ENCODE measurements around the gene ZNF384. TPM values are rescaled to one million over a fixed set of nuclear protein-coding genes. Genes with fewer than 3 reads are reported as not detected.
A peak's percentile ranks its signal among the peaks of the same experiment; 100 is the strongest.

Gene ZNF384
- total and polyA plus RNA-seq, 7 experiments from 2014 or later: 23.8 to 98.2 (median 64.5) TPM

DNA sequence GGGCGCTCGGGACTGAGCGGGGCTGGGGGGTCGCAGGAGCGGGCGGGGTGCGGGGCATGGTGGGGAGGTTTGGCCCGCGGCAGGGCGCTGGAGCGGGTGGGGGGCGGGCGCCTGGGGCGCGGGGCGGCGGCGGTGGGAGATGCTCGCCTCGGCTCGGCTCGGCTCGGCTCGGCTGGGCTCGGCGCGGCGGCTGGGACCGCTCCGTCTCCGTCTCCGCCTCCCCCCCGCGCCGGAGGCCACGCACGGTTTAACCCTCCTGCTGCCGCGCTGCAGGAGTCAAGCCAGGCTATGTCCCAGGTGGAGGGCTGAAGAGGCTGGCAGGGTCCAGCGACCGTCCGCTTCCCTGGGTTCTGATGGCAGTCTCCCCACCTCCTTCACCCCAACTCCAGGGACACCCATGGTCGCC is 11.5 kb upstream of the ZNF384 start, which contains the start of gene PIANP:
TSS of gene PIANP (minus strand) at position 170 of the 406 bp plus-strand sequence. CDS start 2,754 bp downstream, outside the sequence.
- DNase-seq (peak; percentile 38 to 72 (median 63)), ATAC-seq (peak; percentile 88)
- Histone ChIP-seq H3K27ac (ENCODE audit: low read depth, low read length) (peak within 1 kb of the TSS; percentile 25), H3K9me3 (ENCODE audit: control insufficient read depth in 2 of 3, low read length in 3 of 3) (no peaks in the 10 kb centered on the region), H3K4me3 (ENCODE audit: low read length) (peak within 1 kb of the TSS; percentile 62), H3K36me3 (ENCODE audit: control insufficient read depth in 2 of 3, insufficient read depth in 3 of 3, low read length in 3 of 3) (no peaks in the 10 kb centered on the region), H3K4me1 (ENCODE audit: control insufficient read depth in 2 of 2, insufficient read depth in 2 of 2, low read length in 2 of 2) (peaks cover 5 to 8% of the 10 kb centered on the region in 2 donors), H3K27me3 (ENCODE audit: control insufficient read depth in 2 of 2, insufficient read depth in 2 of 2, low read length in 2 of 2) (peaks cover 0 to 6% of the 10 kb centered on the region in 2 donors)
- Mint-ChIP-seq H3K9me3 (peaks cover 0 to 5% (median 0%) of the 10 kb centered on the region in 11 donors), H3K4me3 (peak within 1 kb of the TSS; percentile 67 to 92 (median 81)), H3K36me3 (peaks cover 0 to 2% (median 0%) of the 10 kb centered on the region in 5 donors), H3K27ac (peak within 1 kb of the TSS in 6 of 9 donors; percentile 7 to 87 (median 68)), H3K4me1 (peaks cover 13 to 39% (median 25%) of the 10 kb centered on the region in 7 donors), H3K27me3 (peaks cover 5 to 72% (median 51%) of the 10 kb centered on the region in 5 donors)
- ChIA-PET CTCF (no interaction called here), POLR2A (interaction anchor here (1.0 to 2.1 kb wide), 2 partner anchors 9 to 11 kb away, joined by 3 to 16 read pairs; partner anchors contain the start of gene ZNF384)
- intact Hi-C loops (cut with micrococcal nuclease): loop anchor here in 1 of 2 donors (1.0 kb wide), 3 partner anchors 11 to 191 kb away; partner anchors contain the start of genes COPS7A and ZNF384

DNA sequence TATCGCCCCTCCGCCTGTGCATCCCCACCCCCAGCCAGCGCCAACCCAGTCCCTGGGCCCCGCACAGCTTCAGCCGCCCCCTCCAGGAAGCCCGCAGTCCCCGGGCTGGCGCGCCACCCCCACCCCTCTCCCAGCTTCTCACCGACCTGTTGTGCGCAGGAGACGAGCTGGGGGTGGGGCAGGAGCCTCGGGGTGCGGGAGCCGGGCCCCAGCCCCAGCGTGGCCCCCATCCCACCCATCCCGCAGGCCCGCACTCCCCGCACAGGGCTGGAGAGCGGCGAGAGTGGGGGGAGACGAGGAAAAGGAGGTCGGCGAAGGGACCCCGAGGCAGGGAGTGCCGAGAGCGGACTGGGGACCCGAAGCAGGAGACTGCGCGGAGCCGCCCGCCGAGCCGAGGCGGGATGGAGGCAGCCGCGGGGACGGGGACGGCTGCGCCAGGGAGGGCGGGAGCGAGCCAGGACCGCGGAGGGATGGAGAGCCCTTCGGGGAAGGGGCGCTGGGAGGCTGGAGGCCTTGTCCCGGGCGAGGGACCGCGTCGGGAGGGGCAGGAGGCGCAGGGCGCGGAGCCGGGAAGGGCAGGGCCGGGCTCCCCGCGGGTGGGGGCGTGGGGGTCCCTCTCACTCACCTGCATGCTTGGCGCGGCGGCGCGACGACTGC is 10.9 kb upstream of the ZNF384 start:
- H3K9me3 ChIP-seq (ENCODE audit: control insufficient read depth in 2 of 3, low read length in 3 of 3): no peaks in the 10 kb centered on the region
- H3K4me1 Mint-ChIP-seq: peaks cover 13 to 39% (median 25%) of the 10 kb centered on the region in 7 donors
- peaks cover 5 to 8% of the 10 kb centered on the region in 2 donors for H3K4me1 ChIP-seq (ENCODE audit: control insufficient read depth in 2 of 2, insufficient read depth in 2 of 2, low read length in 2 of 2)
- POLR2A ChIA-PET: interaction anchor here (0.6 to 2.8 kb wide), 5 partner anchors 10 to 272 kb away, joined by 3 to 16 read pairs (median 5); partner anchors contain the start of genes COPS7A, MLF2, NOP2 and ZNF384
- CTCF ChIA-PET: interaction anchor here (0.9 kb wide), 1 partner anchor 24 kb away, joined by 3 read pairs; the partner anchor contains the start of gene COPS7A
- peak overlapping the region; percentile 67 to 92 (median 76) for H3K4me3 Mint-ChIP-seq
- H3K27ac ChIP-seq (ENCODE audit: low read depth, low read length): peak overlapping the region; percentile 25
- H3K27ac Mint-ChIP-seq: peak overlapping the region in 3 of 9 donors; percentile 70 to 87 (median 86)
- H3K27me3 Mint-ChIP-seq: peaks cover 5 to 70% (median 46%) of the 10 kb centered on the region in 5 donors
- H3K4me3 ChIP-seq (ENCODE audit: low read length): peak overlapping the region; percentile 37
- peaks cover 0 to 5% (median 0%) of the 10 kb centered on the region in 11 donors for H3K9me3 Mint-ChIP-seq
- peaks cover 0 to 6% of the 10 kb centered on the region in 2 donors for H3K27me3 ChIP-seq (ENCODE audit: control insufficient read depth in 2 of 2, insufficient read depth in 2 of 2, low read length in 2 of 2)
- H3K36me3 Mint-ChIP-seq: peaks cover 0 to 2% (median 0%) of the 10 kb centered on the region in 5 donors
- intact Hi-C loops (cut with micrococcal nuclease): loop anchor here in 1 of 2 donors (1.0 kb wide), 3 partner anchors 11 to 191 kb away; partner anchors contain the start of genes COPS7A and ZNF384
- no peaks in the 10 kb centered on the region for H3K36me3 ChIP-seq (ENCODE audit: control insufficient read depth in 2 of 3, insufficient read depth in 3 of 3, low read length in 3 of 3)
- DNase-seq (peak in 2 of 9 donors; percentile 15 to 28), ATAC-seq (peak; percentile 49)

DNA sequence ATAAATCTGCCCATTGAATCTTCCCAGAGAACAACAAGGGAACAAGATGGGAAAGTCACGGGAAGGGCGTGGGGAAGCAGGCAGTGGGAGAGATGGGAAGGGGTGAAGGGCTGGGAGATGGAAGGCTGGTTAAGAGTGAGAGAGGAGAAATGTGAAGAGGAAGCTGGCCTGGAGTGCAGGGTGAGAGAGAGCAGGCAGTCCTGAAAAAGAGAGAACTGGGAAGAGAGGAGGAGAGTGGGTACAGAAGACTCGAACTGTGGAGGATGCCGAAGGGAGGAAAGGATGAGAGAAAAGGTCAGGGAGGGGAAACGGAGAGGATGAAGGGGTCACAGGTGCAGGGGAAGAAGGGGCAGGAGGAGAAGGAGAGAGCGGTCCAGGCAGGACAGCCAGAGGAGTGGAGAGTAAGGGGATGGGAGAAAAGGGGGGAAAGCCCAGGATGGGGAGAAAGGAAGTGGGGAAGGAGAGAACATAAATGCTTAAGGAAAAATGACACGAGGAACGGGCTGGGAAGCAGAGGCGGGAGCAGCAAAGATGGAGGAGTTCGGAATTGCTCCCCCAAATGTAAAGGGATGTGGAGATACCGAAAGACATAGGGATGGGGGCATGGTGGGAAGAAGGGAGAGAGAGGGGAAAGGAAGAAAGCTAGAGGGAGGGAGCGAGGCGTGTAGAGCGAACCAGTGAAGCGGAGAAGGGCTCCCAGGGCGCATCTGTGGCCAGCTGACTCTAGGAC is 10.2 kb upstream of the ZNF384 start:
- Mint-ChIP-seq H3K4me3 (peak overlapping the region; percentile 67 to 92 (median 76)), H3K27me3 (peaks cover 5 to 64% (median 45%) of the 10 kb centered on the region in 5 donors), H3K36me3 (peaks cover 0 to 2% (median 0%) of the 10 kb centered on the region in 5 donors), H3K27ac (peak overlapping the region in 6 of 9 donors; percentile 41 to 87 (median 68)), H3K9me3 (peaks cover 0 to 5% (median 0%) of the 10 kb centered on the region in 11 donors), H3K4me1 (peaks cover 13 to 39% (median 25%) of the 10 kb centered on the region in 7 donors)
- ChIA-PET POLR2A (interaction anchor here (0.6 to 2.8 kb wide), 6 partner anchors 10 to 273 kb away, joined by 3 to 16 read pairs (median 4); partner anchors contain the start of genes COPS7A, MLF2, NOP2 and USP5), CTCF (interaction anchor here (0.6 to 1.1 kb wide), 5 partner anchors 25 to 173 kb away, joined by 3 to 4 read pairs (median 4); partner anchors contain the start of gene COPS7A)
- Histone ChIP-seq H3K4me1 (ENCODE audit: control insufficient read depth in 2 of 2, insufficient read depth in 2 of 2, low read length in 2 of 2) (peaks cover 5 to 8% of the 10 kb centered on the region in 2 donors), H3K27me3 (ENCODE audit: control insufficient read depth in 2 of 2, insufficient read depth in 2 of 2, low read length in 2 of 2) (peaks cover 0 to 6% of the 10 kb centered on the region in 2 donors), H3K36me3 (ENCODE audit: control insufficient read depth in 2 of 3, insufficient read depth in 3 of 3, low read length in 3 of 3) (no peaks in the 10 kb centered on the region), H3K27ac (ENCODE audit: low read depth, low read length) (no peak overlapping the region), H3K9me3 (ENCODE audit: control insufficient read depth in 2 of 3, low read length in 3 of 3) (no peaks in the 10 kb centered on the region), H3K4me3 (ENCODE audit: low read length) (peak overlapping the region; percentile 37)
- ATAC-seq (no peak), DNase-seq (no peak)
- intact Hi-C loops (cut with micrococcal nuclease): no loop called here

DNA sequence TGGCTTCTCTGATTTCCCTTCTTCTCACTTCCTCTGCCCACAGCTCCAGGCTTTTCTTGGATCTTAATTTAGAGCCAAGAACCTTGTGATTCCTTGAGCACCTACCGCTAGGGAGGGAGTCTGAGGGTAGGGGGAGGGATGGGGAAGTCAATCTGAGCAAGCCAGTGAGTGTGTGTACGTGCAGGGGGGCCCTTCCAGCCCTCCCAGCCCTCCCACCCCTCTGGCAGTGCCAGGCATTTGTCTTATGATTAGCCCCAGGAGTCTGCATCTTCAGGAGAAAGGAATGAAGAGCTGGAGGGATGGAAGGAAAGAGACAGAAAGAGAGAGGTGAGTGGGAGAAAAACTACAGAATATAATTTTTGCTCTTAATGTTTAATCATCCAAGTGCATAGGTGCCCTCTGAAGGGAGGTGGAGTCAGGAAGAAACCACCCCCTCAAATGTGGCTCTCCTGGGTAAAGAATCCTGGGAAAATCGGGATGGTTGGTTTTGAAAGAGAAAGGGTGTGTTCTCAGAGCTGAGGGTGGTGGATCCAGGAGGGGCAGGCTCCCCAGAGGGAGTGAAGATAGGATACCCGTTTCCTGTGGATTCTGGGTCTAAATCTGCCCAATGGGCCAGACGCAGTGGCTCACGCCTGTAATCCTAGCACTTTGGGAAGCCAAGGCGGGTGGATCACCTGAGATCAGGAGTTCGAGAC is 9.3 kb upstream of the ZNF384 start:
- no peak for ATAC-seq
- Histone ChIP-seq H3K27me3 (ENCODE audit: control insufficient read depth in 2 of 2, insufficient read depth in 2 of 2, low read length in 2 of 2) (peaks cover 0 to 6% of the 10 kb centered on the region in 2 donors), H3K4me3 (ENCODE audit: low read length) (no peak overlapping the region), H3K9me3 (ENCODE audit: control insufficient read depth in 2 of 3, low read length in 3 of 3) (no peaks in the 10 kb centered on the region), H3K27ac (ENCODE audit: low read depth, low read length) (no peak overlapping the region), H3K4me1 (ENCODE audit: control insufficient read depth in 2 of 2, insufficient read depth in 2 of 2, low read length in 2 of 2) (peaks cover 5 to 8% of the 10 kb centered on the region in 2 donors), H3K36me3 (ENCODE audit: control insufficient read depth in 2 of 3, insufficient read depth in 3 of 3, low read length in 3 of 3) (no peaks in the 10 kb centered on the region)
- POLR2A ChIA-PET: interaction anchor here (1.4 to 2.8 kb wide), 3 partner anchors 9 to 154 kb away, joined by 3 to 16 read pairs (median 16); partner anchors contain the start of genes COPS7A, USP5 and ZNF384
- Mint-ChIP-seq H3K36me3 (peaks cover 0 to 2% (median 0%) of the 10 kb centered on the region in 5 donors), H3K4me1 (peaks cover 11 to 38% (median 25%) of the 10 kb centered on the region in 7 donors), H3K4me3 (peak overlapping the region in 7 of 10 donors; percentile 67 to 92 (median 68)), H3K27me3 (peaks cover under 1 to 55% (median 36%) of the 10 kb centered on the region in 5 donors), H3K27ac (peak overlapping the region in 2 of 9 donors; percentile 67 to 87), H3K9me3 (peaks cover 0 to 5% (median 0%) of the 10 kb centered on the region in 11 donors)
- intact Hi-C loops (cut with micrococcal nuclease): no loop called here
- no peak for DNase-seq
- CTCF ChIA-PET: interaction anchor here (0.6 to 1.1 kb wide), 6 partner anchors 19 to 447 kb away, joined by 3 to 5 read pairs (median 4); no protein-coding TSS in a partner anchor

DNA sequence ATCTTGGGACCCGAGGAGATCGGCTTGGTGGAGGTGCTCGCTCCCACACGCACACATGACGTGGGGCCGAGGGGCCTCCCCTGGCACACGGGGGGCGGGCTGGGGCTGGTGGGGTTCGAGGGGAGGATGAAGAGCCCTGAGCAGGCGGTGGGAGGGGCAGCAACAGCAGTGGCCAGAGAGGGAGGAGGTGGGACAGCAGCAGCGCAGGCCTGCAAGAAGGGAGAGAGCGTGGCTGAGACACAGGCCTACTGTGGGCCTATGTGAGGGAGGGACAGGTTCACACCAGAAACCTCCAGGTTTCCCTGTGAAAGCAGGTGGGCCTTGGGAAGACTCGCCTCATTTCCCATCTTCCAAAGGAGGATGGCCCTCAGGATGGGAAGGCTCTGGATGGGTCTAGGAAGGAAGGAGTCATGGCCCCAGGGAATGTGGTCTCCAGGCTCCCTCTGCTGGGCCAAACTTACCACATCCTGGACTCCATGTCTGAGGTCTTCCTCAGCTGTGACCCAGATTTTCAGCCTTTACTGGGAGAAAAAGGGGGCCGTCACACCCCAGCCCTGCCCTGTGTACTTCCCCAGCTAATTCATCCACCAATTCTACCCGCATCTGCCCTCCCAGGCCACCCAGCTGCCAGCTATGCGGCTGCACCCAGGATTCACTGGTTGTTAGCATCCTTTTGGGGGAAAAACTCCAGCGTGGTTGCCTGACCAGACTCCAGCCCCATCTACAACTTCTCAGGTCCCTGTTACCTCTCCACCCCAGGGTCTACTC is 8.6 kb upstream of the ZNF384 start:
- Histone ChIP-seq H3K36me3 (ENCODE audit: control insufficient read depth in 2 of 3, insufficient read depth in 3 of 3, low read length in 3 of 3) (no peaks in the 10 kb centered on the region), H3K27ac (ENCODE audit: low read depth, low read length) (no peak overlapping the region), H3K9me3 (ENCODE audit: control insufficient read depth in 2 of 3, low read length in 3 of 3) (no peaks in the 10 kb centered on the region), H3K4me3 (ENCODE audit: low read length) (no peak overlapping the region), H3K27me3 (ENCODE audit: control insufficient read depth in 2 of 2, insufficient read depth in 2 of 2, low read length in 2 of 2) (peaks cover 0 to 6% of the 10 kb centered on the region in 2 donors), H3K4me1 (ENCODE audit: control insufficient read depth in 2 of 2, insufficient read depth in 2 of 2, low read length in 2 of 2) (peaks cover 5 to 8% of the 10 kb centered on the region in 2 donors)
- peaks cover 0 to 2% (median 0%) of the 10 kb centered on the region in 5 donors for H3K36me3 Mint-ChIP-seq
- H3K4me1 Mint-ChIP-seq: peaks cover 9 to 39% (median 28%) of the 10 kb centered on the region in 7 donors
- DNase-seq: no peak
- H3K27ac Mint-ChIP-seq: peak overlapping the region in 2 of 9 donors; percentile 24 to 51
- peak overlapping the region in 1 of 10 donors; percentile 25 for H3K4me3 Mint-ChIP-seq
- POLR2A ChIA-PET: interaction anchor here (2.8 kb wide), 1 partner anchor 26 kb away, joined by 16 read pairs; the partner anchor contains the start of gene COPS7A
- peaks cover 0 to 47% (median 29%) of the 10 kb centered on the region in 5 donors for H3K27me3 Mint-ChIP-seq
- H3K9me3 Mint-ChIP-seq: peaks cover 0 to 3% (median 0%) of the 10 kb centered on the region in 11 donors
- intact Hi-C loops (cut with micrococcal nuclease): no loop called here
- CTCF ChIA-PET: interaction anchor here (0.6 to 0.7 kb wide), 3 partner anchors 20 to 448 kb away, joined by 3 to 5 read pairs (median 3); no protein-coding TSS in a partner anchor
- ATAC-seq: peak; percentile 25
